GM20000 (cell line): ENCODE results near the gene GIMAP8.

Experiments
- DNase-seq: peaks from one replicate; pipeline ENCODE4 v3.0.0; 2012; ENCODE audit warnings: low spot score
- TF ChIP-seq, protein P1 (sequence below): IDR thresholded peaks from 2 replicates; pipeline ENCODE4 v1.5.1; 2012; ENCODE audit warnings: mild to moderate bottlenecking, control low read depth; ENCODE audit errors: extremely low read depth, missing control alignments

GIMAP8 gene

GRCh38 chr7:150443793-150444540 is 6.5 kb upstream of the GIMAP8 start:
- TF ChIP-seq, protein P1, sequence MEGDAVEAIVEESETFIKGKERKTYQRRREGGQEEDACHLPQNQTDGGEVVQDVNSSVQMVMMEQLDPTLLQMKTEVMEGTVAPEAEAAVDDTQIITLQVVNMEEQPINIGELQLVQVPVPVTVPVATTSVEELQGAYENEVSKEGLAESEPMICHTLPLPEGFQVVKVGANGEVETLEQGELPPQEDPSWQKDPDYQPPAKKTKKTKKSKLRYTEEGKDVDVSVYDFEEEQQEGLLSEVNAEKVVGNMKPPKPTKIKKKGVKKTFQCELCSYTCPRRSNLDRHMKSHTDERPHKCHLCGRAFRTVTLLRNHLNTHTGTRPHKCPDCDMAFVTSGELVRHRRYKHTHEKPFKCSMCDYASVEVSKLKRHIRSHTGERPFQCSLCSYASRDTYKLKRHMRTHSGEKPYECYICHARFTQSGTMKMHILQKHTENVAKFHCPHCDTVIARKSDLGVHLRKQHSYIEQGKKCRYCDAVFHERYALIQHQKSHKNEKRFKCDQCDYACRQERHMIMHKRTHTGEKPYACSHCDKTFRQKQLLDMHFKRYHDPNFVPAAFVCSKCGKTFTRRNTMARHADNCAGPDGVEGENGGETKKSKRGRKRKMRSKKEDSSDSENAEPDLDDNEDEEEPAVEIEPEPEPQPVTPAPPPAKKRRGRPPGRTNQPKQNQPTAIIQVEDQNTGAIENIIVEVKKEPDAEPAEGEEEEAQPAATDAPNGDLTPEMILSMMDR: no peak

GRCh38 chr7:150444674-150445365 is 5.6 kb upstream of the GIMAP8 start:
- no peak for DNase-seq
- TF ChIP-seq, protein P1: no peak

More at GRCh38 chr7:150443793-150444540, 6.5 kb upstream of the GIMAP8 start:
- no peak for DNase-seq

DNA sequence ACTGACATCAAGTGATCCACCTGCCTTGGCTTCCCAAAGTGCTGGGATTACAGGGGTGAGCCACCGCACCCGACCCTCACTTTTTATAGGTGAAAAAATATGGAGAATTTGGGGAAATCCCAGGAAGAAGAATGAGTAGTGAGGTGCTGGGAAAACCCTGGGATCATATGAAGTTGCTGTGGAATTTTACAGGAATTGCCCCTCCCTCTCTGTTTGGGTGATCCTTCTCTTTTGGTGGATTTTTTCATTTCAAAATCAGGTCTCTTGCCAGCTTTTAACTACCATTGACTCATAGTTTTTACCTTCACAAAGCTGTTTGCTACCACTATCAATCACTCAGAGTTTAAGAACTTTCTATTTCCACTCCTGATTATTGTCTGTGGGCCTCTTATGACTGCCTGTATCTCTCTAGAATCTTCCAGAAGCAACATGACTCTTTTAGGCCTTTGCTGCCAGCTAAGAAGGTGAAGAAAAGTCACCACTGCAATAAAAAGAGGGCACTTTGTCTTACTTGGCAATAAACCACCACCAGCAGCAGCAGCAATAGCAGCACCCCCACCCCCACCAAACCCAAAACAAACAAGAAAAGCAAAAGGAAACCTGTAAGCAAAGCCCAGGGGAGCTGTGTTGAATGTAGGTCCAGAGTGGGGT is 4.0 kb upstream of the GIMAP8 start:
- TF ChIP-seq, protein P1: no peak
- no peak for DNase-seq

- no peak for DNase-seq
- TF ChIP-seq, protein P1: no peak
These were observed 2.3 kb upstream of the GIMAP8 start for GRCh38 chr7:150447966-150448788.

- DNase-seq: peak; percentile 83
- TF ChIP-seq, protein P1: peak; percentile 85
These were observed 1.7 kb upstream of the GIMAP8 start for GRCh38 chr7:150448789-150449147.

DNA sequence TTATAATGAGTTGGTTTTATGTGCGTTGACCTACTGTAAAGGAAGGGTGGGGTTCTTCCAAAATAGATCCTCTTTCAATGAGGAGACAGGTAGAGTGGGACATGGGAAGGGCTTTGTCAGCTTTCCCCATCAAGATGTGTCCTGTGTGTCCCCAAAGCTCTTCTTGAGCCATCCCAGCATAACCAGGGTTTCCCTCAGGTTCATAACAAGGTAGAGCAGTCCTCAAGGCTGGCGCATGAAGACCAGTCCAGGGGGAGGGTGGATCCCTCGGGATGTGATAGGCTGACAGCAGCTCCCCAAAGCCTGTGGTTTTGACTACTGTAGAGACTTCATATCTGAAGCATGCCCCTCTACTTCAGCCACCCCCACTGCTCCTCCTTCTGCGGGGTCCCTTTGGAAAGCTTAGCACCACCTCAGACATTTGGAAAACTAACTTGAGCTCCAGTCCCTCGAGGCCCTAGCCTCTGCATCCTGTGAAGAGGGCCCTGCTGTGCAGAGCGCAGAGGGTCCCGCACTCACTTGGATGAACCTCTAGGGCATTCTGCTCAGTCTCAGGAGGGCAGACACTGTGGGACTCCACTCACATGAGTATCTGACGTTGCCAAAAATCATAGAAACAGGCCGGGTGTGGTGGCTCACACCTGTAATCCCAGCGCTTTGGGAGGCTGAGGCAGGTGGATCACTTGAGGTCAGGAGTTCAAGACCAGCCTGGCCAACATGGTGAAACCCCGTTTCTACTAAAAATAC is 1.1 kb upstream of the GIMAP8 start:
- TF ChIP-seq, protein P1: no peak
- DNase-seq: no peak
